A549 (cell line): ENCODE measurements around the gene KIF5A. TPM values are rescaled to one million over a fixed set of nuclear protein-coding genes. Genes with fewer than 3 reads are reported as not detected.

ENCODE experiments used
- ATAC-seq, 2 experiments: fragments of 200-7000 bp in 1 of 2; fragments of >200 bp in 1 of 2; cut with Nextera tagmentation in 1 of 2; cut with Tn5 transposase in 1 of 2; 3 replicates each; pipeline versions ENCODE4 v1.8.0 to v1.9.1; 2018 to 2020; ENCODE audit warnings: mild to moderate bottlenecking in 1 of 2, moderate library complexity in 1 of 2
- CTCF ChIA-PET: fragments of 300-600 bp; sonication (Branson Sonifier 250); formaldehyde crosslinking; extraction: SDS; loops from one replicate; lab custom pipeline; 2021; ENCODE audit warnings: antibody characterized with exemption, inconsistent platforms; lab: Yijun Ruan, JAX
- POLR2A ChIA-PET: fragments of 350-600 bp; formaldehyde crosslinking; extraction: SDS; loops from one replicate; lab custom pipeline; 2021; ENCODE audit warnings: antibody characterized with exemption, inconsistent platforms; lab: Yijun Ruan, JAX
- DNase-seq, 2 experiments: peaks; one replicate each; pipeline versions ENCODE4 v3.0.0 to v3.0.0-alpha.2; 2011 to 2016; ENCODE audit warnings: low read depth in 1 of 2, low spot score in 1 of 2
- FAIRE-seq: peaks from 2 replicates; lab custom pipeline; 2011; peaks lifted over from hg19 to GRCh38; lab: Jason Lieb, UNC
- H3K27ac ChIP-seq, 2 experiments: fragments of >200 bp; sonication (Bioruptor Twin); formaldehyde crosslinking; 3 replicates each; pipeline ENCODE4 v1.5.1; 2016 to 2017
- H3K4me1 ChIP-seq: fragments of >200 bp; sonication (Bioruptor Twin); formaldehyde crosslinking; 3 replicates; pipeline ENCODE4 v1.6.1; 2016
- H3K4me2 ChIP-seq: fragments of >200 bp; sonication (Bioruptor Twin); formaldehyde crosslinking; 3 replicates; pipeline ENCODE4 v1.6.1; 2016
- H3K4me3 ChIP-seq: fragments of >200 bp; sonication (Bioruptor Twin); formaldehyde crosslinking; 3 replicates; pipeline ENCODE4 v1.5.1; 2016
- H3K9me3 ChIP-seq: fragments of >200 bp; sonication (Bioruptor Twin); formaldehyde crosslinking; 3 replicates; pipeline ENCODE4 v1.6.1; 2016
- ATOH8 ChIP-seq: fragments of 250-450 bp; sonication (Bioruptor Pico); IDR thresholded peaks from 2 replicates; pipeline ENCODE4 v1.5.0; 2020; ENCODE audit warnings: low read depth, mild to moderate bottlenecking, moderate library complexity
- CBX8 ChIP-seq: fragments of 200-600 bp; sonication (generic); IDR thresholded peaks from 2 replicates; pipeline ENCODE4 v1.6.1; 2016
- CHD2 ChIP-seq: fragments of 150-350 bp; IDR thresholded peaks from 2 replicates; pipeline ENCODE4 v1.6.1; 2014; ENCODE audit warnings: low read length; ENCODE audit not compliant: partially characterized antibody
- CTCF ChIP-seq: fragments of >200 bp; sonication (Bioruptor Twin); formaldehyde crosslinking; IDR thresholded peaks from 3 replicates; pipeline ENCODE4 v1.5.1; 2016
- E2F6 ChIP-seq: IDR thresholded peaks from 2 replicates; pipeline ENCODE4 v1.6.1; 2012; ENCODE audit warnings: low read depth, borderline replicate concordance
- EHF ChIP-seq: fragments of 250-450 bp; sonication (Bioruptor Pico); IDR thresholded peaks from 2 replicates; pipeline ENCODE4 v1.5.0; 2020; ENCODE audit warnings: mild to moderate bottlenecking
- EHMT2 ChIP-seq: fragments of 200-600 bp; sonication (generic); IDR thresholded peaks from 2 replicates; pipeline ENCODE4 v1.6.1; 2016; ENCODE audit warnings: antibody characterized with exemption, low read depth, mild to moderate bottlenecking, moderate library complexity
- ELK1 ChIP-seq: fragments of 150-350 bp; IDR thresholded peaks from 2 replicates; pipeline ENCODE4 v1.6.1; 2014; ENCODE audit warnings: low read depth, mild to moderate bottlenecking, low read length
- ESRRA ChIP-seq: fragments of 150-350 bp; IDR thresholded peaks from 2 replicates; pipeline ENCODE4 v1.6.1; 2014; ENCODE audit warnings: mild to moderate bottlenecking, low read length, borderline replicate concordance
- FOSL2 ChIP-seq, 2 experiments: fragments of 450-650 bp in 1 of 2; fragments of >200 bp in 1 of 2; sonication (Bioruptor Twin) in 1 of 2; formaldehyde crosslinking; IDR thresholded peaks; 2 replicates each; pipeline versions ENCODE4 v1.5.0 to v1.6.1; 2016 to 2020; ENCODE audit warnings: mild to moderate bottlenecking in 1 of 2, moderate library complexity in 1 of 2
- FOXS1 ChIP-seq: fragments of 250-450 bp; sonication (Bioruptor Pico); IDR thresholded peaks from 2 replicates; pipeline ENCODE4 v1.5.0; 2020; ENCODE audit warnings: mild to moderate bottlenecking, moderate library complexity
- GATA3 ChIP-seq: IDR thresholded peaks from 2 replicates; pipeline ENCODE4 v1.6.1; 2012; ENCODE audit warnings: borderline replicate concordance
- HDAC2 ChIP-seq: fragments of 200-600 bp; sonication (generic); IDR thresholded peaks from 2 replicates; pipeline ENCODE4 v1.6.1; 2016
- HES2 ChIP-seq: fragments of >200 bp; sonication (Bioruptor Twin); formaldehyde crosslinking; IDR thresholded peaks from 2 replicates; pipeline ENCODE4 v1.6.1; 2016
- HOXA7 ChIP-seq: fragments of 250-450 bp; sonication (Bioruptor Pico); IDR thresholded peaks from 2 replicates; pipeline ENCODE4 v1.5.0; 2020; ENCODE audit warnings: mild to moderate bottlenecking, moderate library complexity
- HOXB13 ChIP-seq: fragments of 250-450 bp; sonication (Bioruptor Pico); IDR thresholded peaks from 2 replicates; pipeline ENCODE4 v1.5.0; 2020; ENCODE audit warnings: low read depth, mild to moderate bottlenecking, moderate library complexity
- JUN ChIP-seq, 2 experiments: fragments of >200 bp; sonication (Bioruptor Twin); formaldehyde crosslinking; IDR thresholded peaks; 2 replicates in 1 of 2; 3 replicates in 1 of 2; pipeline ENCODE4 v1.6.1; 2016 to 2017
- KDM1A ChIP-seq: fragments of 200-600 bp; sonication (generic); IDR thresholded peaks from 2 replicates; pipeline ENCODE4 v1.6.1; 2016; ENCODE audit warnings: low read depth, mild to moderate bottlenecking
- KDM5A ChIP-seq: fragments of 200-600 bp; sonication (generic); IDR thresholded peaks from 2 replicates; pipeline ENCODE4 v1.6.1; 2016; ENCODE audit warnings: antibody characterized with exemption, mild to moderate bottlenecking
- MAFK ChIP-seq: fragments of 450-650 bp; IDR thresholded peaks from 2 replicates; pipeline ENCODE4 v1.6.1; 2014; ENCODE audit not compliant: partially characterized antibody
- MYC ChIP-seq: IDR thresholded peaks from 2 replicates; pipeline ENCODE4 v1.6.1; 2012; ENCODE audit warnings: mild to moderate bottlenecking, inconsistent platforms, low read length, improper control_type of control experiment, borderline replicate concordance
- NFE2L2 ChIP-seq: fragments of 150-350 bp; conservative IDR thresholded peaks from 2 replicates; pipeline ENCODE4 v1.6.1; 2014; ENCODE audit warnings: low read length
- PBX3 ChIP-seq: IDR thresholded peaks from 2 replicates; pipeline ENCODE4 v1.6.1; 2012
- POLR2AphosphoS2 ChIP-seq: conservative IDR thresholded peaks from 2 replicates; pipeline ENCODE4 v1.6.1; 2012; ENCODE audit warnings: low read length, improper control_type of control experiment, inconsistent platforms
- RARB ChIP-seq: fragments of 250-450 bp; sonication (Bioruptor Pico); IDR thresholded peaks from 2 replicates; pipeline ENCODE4 v1.8.0; 2021; ENCODE audit warnings: mild to moderate bottlenecking, moderate library complexity
- REST ChIP-seq: fragments of 200-600 bp; sonication (generic); IDR thresholded peaks from 2 replicates; pipeline ENCODE4 v1.6.1; 2016; ENCODE audit warnings: antibody characterized with exemption, mild to moderate bottlenecking, moderate library complexity
- SMC3 ChIP-seq: fragments of >200 bp; sonication (Bioruptor Twin); formaldehyde crosslinking; IDR thresholded peaks from 3 replicates; pipeline ENCODE4 v1.6.1; 2018; ENCODE audit warnings: inconsistent platforms
- SREBF2 ChIP-seq: fragments of 450-650 bp; IDR thresholded peaks from 2 replicates; pipeline ENCODE4 v1.6.1; 2014; ENCODE audit warnings: mild to moderate bottlenecking, moderate library complexity
- TP53 ChIP-seq: fragments of 250-450 bp; sonication (Bioruptor Pico); IDR thresholded peaks from 2 replicates; pipeline ENCODE4 v1.5.0; 2021; ENCODE audit warnings: mild to moderate bottlenecking, moderate library complexity
- ZSCAN20 ChIP-seq: fragments of 250-450 bp; sonication (Bioruptor Pico); IDR thresholded peaks from 2 replicates; pipeline ENCODE4 v1.8.0; 2022; ENCODE audit warnings: mild to moderate bottlenecking, moderate library complexity
- WGBS: methylation state at CpG from one replicate; pipeline ENCODE4 v1.1.6; 2017; ENCODE audit errors: missing lambda C conversion rate; 5-methylcytosine and 5-hydroxymethylcytosine counted together
- polyA plus RNA-seq, 4 experiments: library from polyadenylated mRNA; depleted of rRNA in 3 of 4; stranded (reverse); fragments of >200 nt; fragmentation: RNase III in 1 of 4; extraction: RNeasy Plus Mini Kit Qiagen cat#74134 plus additional on column Dnase treatment in 1 of 4; gene quantifications; 2 replicates in 3 of 4; 3 replicates in 1 of 4; pipeline ENCODE4 v1.2.3, GENCODE V29; 2011 to 2017

The KIF5A gene
- polyA plus RNA-seq, 2 of the 4 experiments (the other 2 are of a cell fraction) = 0.61 to 0.89 TPM

GRCh38 chr12:57520053-57520818 is 29.6 kb upstream of the KIF5A start, which contains the start of gene DDIT3:
Gene DDIT3, minus strand, starts transcription at chr12:57520514. Its CDS starts 3,108 bp downstream, at chr12:57517406.
- peaks cover 61% of the 10 kb centered on the region for H3K4me1 ChIP-seq
- peak within 1 kb of the TSS; percentile 85 for H3K4me3 ChIP-seq
- POLR2A ChIA-PET = interaction anchor here (0.6 to 1.7 kb wide), 4 partner anchors 8 to 66 kb away, joined by 3 to 5 read pairs (median 4); partner anchors contain the start of gene GLI1
- ATAC-seq (peak; percentile 41 to 83), DNase-seq (peak; percentile 93 to 99), FAIRE-seq (no peak)
- under 1% methylated on average over 28 of the region's 52 CpGs for WGBS
- CTCF ChIA-PET = interaction anchor here (1.0 to 2.1 kb wide), 2 partner anchors 26 to 62 kb away, joined by 4 to 5 read pairs; partner anchors contain the start of gene DCTN2
- H3K4me2 ChIP-seq = peak within 1 kb of the TSS; percentile 91
- H3K9me3 ChIP-seq = no peaks in the 10 kb centered on the region
- H3K27ac ChIP-seq = peak within 1 kb of the TSS; percentile 98
- TF ChIP-seq E2F6 (no peak), ATOH8 (0 out of 2 replicates have a peak, but pooled peaks have one; percentile 15), EHF (CRISPR knock-in tag) (no peak), SREBF2 (no peak), NFE2L2 (0 out of 2 replicates have a peak, but pooled peaks have one; percentile 1), REST (peak; percentile 44), EHMT2 (no peak), PBX3 (no peak; the same call in 1 of the 2 replicates), SMC3 (no peak), MAFK (no peak), MYC (no peak; the same call in 1 of the 2 replicates), HES2 (no peak), ZSCAN20 (CRISPR knock-in tag) (no peak), KDM5A (no peak), HOXA7 (CRISPR knock-in tag) (no peak), GATA3 (0 out of 2 replicates have a peak, but pooled peaks have one; percentile 49), FOSL2 (IDR thresholded peaks at IDR 0.05) (peak; percentile 77; the same call in 1 of the 2 replicates), FOSL2 (CRISPR knock-in tag; IDR thresholded peaks at IDR 0.05) (peak; percentile 97), JUN (IDR thresholded peaks at IDR 0.05) (peak; percentile 97 to 98), HDAC2 (no peak), CTCF (no peak), CHD2 (peak; percentile 7), HOXB13 (CRISPR knock-in tag) (no peak), FOXS1 (CRISPR knock-in tag) (no peak), ELK1 (no peak), KDM1A (no peak), CBX8 (no peak), RARB (no peak), TP53 (CRISPR knock-in tag) (peak; percentile 73; the same call in 1 of the 2 replicates), ESRRA (no peak; the same call in 1 of the 2 replicates), POLR2AphosphoS2 (peak; percentile 72; the same call in 1 of the 2 replicates)
